Measurements from ENCODE around the gene ARID2.
A peak's percentile ranks its signal among the peaks of the same experiment; 100 is the strongest.

Gene ARID2, protein sequence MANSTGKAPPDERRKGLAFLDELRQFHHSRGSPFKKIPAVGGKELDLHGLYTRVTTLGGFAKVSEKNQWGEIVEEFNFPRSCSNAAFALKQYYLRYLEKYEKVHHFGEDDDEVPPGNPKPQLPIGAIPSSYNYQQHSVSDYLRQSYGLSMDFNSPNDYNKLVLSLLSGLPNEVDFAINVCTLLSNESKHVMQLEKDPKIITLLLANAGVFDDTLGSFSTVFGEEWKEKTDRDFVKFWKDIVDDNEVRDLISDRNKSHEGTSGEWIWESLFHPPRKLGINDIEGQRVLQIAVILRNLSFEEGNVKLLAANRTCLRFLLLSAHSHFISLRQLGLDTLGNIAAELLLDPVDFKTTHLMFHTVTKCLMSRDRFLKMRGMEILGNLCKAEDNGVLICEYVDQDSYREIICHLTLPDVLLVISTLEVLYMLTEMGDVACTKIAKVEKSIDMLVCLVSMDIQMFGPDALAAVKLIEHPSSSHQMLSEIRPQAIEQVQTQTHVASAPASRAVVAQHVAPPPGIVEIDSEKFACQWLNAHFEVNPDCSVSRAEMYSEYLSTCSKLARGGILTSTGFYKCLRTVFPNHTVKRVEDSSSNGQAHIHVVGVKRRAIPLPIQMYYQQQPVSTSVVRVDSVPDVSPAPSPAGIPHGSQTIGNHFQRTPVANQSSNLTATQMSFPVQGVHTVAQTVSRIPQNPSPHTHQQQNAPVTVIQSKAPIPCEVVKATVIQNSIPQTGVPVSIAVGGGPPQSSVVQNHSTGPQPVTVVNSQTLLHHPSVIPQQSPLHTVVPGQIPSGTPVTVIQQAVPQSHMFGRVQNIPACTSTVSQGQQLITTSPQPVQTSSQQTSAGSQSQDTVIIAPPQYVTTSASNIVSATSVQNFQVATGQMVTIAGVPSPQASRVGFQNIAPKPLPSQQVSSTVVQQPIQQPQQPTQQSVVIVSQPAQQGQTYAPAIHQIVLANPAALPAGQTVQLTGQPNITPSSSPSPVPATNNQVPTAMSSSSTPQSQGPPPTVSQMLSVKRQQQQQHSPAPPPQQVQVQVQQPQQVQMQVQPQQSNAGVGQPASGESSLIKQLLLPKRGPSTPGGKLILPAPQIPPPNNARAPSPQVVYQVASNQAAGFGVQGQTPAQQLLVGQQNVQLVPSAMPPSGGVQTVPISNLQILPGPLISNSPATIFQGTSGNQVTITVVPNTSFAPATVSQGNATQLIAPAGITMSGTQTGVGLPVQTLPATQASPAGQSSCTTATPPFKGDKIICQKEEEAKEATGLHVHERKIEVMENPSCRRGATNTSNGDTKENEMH (N-terminal part only)

DNA sequence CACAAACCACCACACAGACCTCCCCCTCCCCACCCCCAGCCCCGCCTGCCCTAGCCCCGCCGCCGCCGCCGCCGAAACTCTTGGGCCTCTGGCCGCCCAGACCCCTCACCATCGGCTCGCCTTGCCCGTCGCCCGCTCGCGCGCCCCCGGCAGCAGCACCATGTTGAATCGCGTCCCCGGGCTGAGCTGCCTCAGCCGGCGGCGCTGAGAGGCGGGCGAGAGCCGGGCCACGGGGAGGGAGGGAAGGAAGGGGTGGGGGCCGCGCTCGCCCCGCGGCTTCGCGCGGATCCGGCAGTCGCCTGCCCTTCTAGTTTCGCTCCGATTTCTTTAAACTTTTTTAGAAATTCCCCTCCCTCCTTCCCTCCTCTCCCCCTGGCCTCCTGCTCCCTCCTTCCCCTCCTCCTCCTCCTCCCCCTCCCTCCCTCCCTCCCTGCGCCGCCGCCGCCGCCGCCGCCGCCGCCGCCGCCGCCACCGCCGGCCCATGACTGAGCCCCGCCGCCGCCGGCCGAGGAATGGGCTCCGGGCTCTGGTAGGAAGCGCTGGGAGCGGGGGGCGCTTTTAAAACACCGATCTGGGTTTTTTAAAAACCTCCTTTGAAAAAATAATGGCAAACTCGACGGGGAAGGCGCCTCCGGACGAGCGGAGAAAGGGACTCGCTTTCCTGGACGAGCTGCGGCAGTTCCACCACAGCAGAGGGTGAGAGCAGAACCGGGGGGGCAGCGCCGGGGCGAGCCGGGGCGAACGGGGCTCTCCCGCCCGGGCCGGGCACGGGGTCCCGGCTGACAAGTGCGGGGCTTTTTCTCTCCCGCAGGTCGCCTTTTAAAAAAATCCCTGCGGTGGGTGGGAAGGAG is at the start of gene ARID2:
Gene ARID2, plus strand, starts transcription at position 474 of the 851 bp plus-strand sequence. Its CDS starts 131 bp downstream, at position 605.
- DNase-seq (ENCODE audit: low spot score): peak; percentile 60

DNA sequence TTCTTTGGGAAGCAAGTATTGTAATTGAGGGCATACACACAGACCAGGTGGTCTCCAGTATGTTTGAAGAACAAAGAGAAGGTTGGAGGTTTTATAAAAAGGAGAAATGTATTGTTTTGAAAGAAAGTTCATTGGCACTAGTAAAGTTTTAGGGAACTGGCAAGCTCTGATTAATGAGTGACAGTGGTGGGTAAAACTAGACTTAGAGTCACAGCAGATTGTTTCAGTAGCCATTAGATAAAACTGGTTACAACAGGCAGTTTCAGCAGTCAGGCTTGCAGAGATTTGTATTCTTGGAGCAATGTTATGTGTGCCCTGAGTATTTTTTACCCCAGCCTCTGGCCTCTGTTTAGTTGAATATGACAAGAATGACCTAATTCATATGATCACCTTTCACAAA is 49.1 kb upstream of the ARID2 start:
- DNase-seq (ENCODE audit: low spot score): no peak

DNA sequence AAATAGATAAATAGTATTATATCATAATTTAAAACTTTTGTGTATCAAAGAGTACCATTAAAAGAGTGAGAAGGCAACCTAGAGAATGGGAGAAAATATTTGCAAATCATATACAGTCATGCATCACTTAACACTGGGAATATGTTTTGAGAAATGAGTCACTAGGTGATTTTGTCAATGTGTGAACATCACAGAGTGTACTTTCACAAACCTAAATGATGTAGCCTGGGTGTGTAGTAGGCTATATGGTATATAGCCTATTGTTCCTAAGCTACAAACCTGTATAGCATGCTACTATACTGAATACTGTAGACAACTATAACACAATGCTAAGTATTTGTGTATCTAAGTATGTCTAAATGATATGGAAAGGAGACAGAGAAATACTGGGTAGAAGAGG is 48.0 kb upstream of the ARID2 start:
- no peak for DNase-seq (ENCODE audit: low spot score)

DNA sequence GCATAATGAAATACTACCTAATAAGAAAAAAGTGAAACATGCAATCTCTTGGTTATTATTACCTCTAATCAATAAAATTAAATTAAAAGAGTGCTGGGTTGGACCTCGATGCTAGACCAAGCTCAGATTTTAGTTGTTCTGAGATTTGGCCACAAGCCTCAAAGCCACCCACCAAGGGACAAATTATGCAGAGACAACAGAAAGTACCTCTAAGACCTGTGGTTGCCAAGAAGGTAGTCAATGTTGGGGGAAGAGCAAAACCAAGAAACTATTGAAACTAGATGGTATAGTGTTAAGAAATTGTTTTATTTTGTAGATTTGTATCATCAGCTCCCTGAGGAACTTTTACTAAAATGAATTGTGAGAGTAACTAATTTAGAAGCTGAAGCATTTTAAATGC is 43.8 kb upstream of the ARID2 start:
- no peak for DNase-seq (ENCODE audit: low spot score)

DNA sequence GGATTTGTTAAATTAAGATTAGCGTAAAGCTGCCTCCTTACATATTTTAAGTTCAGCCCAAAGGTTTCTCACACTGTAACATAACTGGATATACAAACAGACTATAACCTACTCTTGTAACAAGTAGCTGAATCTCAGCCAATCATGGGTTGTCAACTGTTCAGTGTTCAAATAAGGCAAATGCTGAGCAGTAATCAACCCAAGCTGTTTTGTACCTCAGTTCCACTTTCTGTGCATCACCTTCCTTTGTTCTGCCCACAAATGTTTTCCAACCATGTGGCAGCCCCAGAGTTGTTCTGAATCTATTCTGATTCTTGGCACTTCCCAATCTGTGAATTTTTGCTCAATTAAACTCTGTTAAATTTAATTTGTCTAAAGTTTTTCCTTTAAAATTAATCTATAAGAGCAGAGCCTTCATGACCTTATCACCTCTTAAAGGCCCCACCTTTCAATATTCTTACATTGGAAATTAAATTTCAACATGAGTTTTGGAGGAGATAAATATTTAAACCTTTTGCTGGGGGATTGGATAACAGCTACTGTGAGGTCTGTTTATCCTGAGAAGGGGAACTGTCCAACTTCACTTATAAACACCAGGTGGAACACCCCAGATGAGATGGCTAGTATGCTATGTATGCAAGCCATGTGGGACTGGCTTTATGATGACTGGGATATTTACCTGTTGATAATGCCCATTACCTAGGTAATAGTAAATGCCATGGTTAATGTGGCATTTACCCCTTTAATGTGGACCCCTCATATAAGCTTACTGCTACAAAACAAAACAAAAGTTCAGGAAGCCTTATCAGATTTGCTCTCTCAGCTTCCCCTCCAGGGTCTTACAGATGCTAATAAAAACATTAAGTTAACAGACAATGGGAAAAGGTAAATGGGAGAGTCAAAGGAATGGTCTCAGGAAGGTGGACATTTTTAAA is 42.2 kb upstream of the ARID2 start:
- DNase-seq (ENCODE audit: low spot score): no peak

DNA sequence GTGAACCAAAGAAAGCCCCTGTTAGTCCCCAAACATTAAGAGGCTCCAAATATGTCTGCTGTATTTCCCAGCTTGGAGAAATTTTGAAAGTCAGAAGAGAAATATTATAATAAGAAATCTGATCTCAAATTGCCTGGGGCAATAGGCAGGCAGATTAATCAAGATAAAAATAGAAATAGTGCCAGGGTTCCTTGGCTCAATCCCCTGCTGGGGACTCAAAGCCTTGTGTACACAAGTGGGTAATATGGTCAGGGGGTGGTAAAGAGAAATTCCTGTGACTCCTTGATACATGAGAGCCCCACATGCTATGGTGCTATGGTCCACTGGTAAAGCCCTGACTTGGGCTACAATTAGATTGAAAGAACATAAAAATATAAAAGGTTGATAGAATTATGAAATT is 41.3 kb upstream of the ARID2 start:
- no peak for DNase-seq (ENCODE audit: low spot score)

DNA sequence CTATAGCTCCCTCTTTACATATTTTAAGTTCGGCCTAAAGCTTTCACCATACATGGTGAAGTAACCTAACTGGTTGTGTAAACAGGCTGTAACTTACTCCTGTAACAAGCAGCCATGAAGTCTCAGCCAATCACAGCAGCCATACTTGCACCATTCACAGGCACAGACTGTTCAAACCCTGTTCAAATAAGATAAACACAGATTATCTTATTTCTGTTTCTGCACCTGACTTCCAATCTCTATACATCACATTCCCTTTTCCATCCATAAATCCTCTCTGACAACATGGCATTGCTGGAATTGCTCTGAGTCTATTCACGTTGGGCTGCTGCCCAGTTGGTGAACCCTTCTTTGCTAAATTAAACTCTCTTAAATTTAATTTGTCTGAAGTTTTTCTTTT is 34.5 kb upstream of the ARID2 start:
- no peak for DNase-seq (ENCODE audit: low spot score)

DNA sequence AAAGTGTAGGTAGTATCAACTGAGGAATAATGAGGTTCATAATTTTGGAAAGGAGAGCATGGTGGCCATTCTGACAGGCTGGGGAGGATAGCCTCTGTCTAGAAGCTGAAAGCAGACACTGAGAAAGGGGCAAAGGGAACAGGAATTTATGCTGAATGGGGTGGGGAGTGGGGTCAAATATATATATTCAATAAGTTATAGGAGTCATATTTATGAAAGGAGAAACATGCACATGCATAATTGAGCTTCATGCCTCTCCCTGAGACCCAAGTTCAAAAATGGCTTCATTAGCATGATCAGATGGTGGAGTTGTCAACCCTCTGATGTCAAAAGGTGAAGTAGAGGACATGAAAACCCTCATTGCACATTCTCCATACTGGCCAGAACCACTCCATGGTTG is 33.9 kb upstream of the ARID2 start:
- DNase-seq (ENCODE audit: low spot score): no peak

DNA sequence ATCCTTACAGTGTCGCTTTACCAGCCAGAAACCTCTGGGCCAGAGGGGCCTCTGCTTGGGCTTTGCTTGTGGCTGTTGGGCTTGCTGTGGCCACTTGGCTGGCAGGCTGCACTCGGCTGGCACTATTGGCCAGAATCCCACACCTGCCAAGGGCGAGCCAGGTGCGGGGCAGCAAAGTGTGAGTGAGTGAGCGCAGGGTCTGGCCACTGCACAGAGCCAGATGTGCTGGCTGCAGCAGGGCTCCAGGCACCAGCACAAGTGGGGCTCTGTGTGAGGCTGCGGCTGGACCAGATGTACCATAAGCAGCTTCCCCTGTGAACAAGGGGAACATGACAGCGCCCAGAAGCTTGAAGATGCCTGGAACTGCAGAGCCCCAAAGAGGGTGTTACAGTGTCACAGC is 33.5 kb upstream of the ARID2 start:
- no peak for DNase-seq (ENCODE audit: low spot score)

DNA sequence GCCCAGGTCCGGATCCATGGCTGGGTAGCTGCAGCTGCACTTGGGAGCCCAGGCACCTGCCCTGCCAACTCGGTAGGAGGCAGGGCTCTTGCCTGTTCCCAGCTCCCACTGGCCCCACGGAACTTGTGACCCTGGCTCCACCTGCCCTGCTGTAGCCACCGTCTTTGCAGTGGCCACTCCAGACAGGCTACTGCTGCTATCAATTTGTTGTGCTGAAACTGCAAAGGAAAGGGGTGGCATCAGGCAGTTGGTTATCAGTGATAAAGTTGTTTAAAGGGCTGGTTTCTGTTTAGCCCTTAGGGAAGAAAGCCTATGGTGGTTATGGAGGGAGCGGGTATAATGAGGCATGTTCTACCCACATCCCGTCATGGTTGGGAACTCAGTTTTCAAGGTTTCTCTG is 32.1 kb upstream of the ARID2 start:
- no peak for DNase-seq (ENCODE audit: low spot score)

DNA sequence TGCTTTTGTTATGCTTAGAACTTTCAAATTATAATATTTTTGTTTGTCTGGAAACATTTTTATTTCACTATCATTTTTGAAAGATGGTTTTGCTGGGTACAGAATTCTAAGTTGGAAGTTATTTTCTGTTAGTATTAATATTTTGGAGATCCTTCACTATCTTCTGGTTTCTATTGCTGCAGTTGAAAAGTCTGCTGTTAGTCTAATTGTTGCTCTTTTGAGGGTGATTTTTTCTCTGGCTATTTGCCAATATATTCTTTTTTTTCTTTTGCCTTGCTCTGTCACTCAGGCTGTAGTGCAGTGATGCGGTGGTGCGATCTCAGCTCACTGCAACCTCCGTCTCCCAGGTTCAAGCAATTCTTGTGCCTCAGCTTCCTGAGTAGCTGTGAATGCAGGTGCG is 28.2 kb upstream of the ARID2 start:
- DNase-seq (ENCODE audit: low spot score): no peak

DNA sequence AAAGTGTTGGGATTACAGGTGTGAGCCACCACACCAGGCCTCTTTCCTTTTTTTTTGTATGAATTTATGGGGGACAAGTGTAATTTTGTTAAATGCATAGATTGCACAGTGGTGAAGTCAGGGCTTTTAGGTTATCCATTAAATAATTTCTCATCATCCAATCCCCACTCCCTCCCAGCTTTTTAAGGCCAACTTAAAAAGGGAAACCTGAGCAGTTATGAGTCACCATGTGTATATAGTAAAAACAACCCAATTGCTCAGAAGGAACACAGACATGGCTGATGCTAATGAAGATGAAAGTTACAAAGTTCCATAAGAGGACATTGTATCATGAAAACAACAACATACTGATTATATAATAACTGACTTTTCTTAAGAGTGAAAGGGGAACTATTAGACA is 25.6 kb upstream of the ARID2 start:
- DNase-seq (ENCODE audit: low spot score): no peak

DNA sequence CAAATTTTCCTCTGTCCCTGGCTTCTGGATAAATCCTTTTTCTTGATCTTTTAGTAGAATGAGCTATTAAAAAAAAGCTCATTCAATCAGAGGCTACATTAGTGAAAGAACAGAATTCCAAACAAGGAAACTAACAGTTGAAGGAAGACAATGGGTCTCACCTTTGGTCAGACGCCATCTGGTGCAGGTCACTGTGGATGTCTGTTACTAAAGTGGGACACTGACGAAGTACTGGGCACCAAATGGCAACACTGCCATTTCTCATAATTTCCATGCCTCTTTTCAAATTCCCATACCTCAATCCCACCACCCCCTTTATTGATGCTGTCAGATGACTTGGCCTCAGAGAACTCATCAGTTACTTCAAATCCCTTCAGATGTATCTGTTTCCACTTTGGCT is 24.5 kb upstream of the ARID2 start:
- DNase-seq (ENCODE audit: low spot score): no peak

DNA sequence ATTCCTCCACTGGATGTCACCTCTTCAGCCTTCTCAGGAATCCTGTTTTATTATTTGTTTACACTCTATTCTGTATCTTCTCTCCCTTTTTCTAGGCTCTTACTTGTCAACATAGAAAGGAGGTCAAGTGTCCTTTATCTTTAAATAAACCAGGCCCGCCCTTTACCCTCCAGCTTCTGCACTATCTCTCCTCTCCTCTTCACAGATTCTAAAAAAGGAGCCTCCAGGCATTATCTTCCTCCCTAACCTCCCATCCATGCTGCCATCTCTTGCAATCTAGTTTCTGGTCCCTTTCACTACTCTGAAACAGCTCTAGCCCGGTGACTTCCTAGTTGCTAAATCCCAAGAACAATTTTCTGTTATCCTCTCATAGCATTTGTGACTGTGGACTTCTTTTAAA is 24.1 kb upstream of the ARID2 start:
- no peak for DNase-seq (ENCODE audit: low spot score)

DNA sequence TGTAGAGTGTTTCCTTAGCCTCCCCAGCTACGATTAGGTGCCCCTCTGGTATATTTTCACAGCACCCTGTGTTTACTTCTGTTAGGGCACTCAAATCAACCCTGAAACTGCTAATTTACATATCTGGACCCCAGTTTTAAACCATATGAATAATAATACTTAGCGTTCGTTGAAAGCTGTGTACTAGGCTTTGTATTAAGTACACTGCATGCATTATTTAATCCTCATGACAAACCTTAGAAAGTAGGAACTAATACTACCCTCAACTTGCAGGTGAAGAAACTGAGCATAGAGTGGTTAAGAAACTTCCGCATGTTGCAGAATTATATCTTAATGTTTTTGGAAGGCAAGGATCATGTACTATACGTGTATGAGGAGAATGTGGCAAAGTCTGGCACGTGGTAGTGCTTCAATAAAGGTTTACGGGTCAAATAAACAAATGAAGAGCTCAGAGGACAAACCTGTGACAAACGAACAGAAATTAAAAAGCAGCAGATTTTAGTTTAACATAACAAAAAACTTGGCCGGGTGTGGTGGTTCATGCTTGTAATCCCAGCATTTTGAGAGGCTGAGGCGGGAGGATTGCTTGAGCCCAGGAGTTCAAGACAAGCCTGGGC is 22.2 kb upstream of the ARID2 start:
- no peak for DNase-seq (ENCODE audit: low spot score)

DNA sequence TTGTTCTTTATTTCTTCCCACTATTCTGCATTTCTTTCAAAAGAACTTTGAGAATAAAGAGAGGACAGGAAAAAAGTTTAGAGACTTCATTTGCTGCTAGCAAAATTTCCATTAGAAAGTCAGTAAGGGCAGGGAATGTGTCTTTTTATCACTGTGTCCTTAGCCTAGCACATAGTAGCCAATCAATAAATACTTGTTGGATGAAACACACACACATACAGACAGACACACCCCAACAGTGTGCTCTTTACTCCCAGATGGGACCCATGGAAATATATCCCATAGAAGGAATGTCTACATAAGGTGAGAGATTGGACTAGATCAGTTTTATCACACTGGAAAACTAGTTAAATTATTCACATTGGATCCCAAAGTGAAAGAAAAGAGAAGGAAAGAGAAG is 21.1 kb upstream of the ARID2 start:
- DNase-seq (ENCODE audit: low spot score): no peak

DNA sequence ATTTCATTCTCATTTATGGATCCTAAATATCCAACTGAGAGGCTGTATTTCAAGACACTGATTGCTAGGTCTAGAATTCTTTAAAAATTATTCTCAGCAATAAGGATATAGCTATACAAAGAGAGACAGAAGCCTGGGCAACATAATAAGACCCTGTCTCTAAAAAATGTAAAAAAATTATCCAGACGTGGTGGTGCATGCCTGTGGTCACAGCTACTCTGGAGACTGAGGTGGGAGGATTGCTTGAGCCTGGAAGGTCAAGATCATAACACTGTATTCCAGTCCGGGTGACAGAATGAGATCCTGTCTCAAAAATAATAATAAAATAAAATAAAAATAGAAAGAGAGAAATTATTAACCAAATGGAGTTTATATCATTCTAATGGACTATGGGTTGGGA is 20.6 kb upstream of the ARID2 start:
- DNase-seq (ENCODE audit: low spot score): no peak

DNA sequence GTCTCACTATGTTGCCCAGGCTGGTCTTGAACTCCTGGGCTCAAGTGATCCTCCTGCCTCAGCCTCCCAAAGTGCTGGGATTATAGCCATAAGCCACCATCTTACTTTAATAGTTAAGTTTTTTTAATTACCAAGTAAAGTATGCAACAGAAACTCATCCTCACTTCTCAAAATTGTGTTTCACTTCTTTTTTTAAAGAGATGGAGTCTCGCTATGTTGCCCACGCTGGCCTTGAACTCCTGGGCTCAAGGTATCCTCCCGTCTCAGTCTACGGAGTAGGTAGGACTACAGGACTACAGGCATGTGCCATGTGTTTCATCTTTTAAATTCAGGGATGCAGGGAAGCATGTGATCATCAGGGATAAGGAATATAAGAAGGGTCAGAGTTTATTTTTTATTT is 17.2 kb upstream of the ARID2 start:
- no peak for DNase-seq (ENCODE audit: low spot score)

DNA sequence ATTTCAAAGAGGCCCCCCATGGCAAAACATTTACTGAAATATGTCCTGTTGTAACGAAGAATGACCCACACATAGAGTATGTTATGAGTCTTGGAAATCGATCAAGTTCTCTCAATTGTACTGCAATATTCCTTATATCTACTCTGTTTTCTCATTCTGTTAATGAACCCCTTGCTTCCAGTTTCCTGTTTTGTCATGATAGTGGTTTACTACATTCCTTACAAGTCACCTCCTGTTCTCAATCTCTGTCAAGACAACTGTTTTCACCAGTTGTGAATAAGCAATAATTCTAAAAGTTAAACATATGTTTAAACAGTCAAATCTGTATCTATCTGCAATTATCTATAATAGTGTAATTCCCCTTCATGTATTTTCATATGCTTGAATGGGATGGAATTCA is 16.4 kb upstream of the ARID2 start:
- no peak for DNase-seq (ENCODE audit: low spot score)

DNA sequence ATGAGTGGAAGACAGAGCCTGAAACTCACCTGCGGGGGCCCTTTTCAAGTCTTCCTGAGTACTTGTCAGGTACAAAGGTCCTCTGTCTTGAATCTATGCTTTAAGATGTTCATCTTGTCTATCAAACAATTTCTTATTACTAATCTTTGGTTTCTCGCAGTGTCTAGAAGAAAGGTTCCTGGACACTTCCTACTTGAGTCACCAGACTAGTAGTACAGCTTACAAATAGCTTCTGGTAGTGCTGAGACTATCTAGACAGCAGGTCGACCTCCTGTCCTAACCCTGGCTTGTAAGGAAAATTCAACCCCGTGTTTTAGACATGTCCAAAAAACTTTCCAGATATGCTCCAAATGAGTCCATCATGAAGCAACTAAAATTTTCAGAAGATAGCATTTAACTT is 11.2 kb upstream of the ARID2 start:
- no peak for DNase-seq (ENCODE audit: low spot score)
